Kidney epithelial cell (primary cell): Measurements from ENCODE around the gene NAV2. TPM values are rescaled to one million over a fixed set of nuclear protein-coding genes. Genes with fewer than 3 reads are reported as not detected.

Experiments used
- DNase-seq: peaks from one replicate; pipeline ENCODE4 v3.0.0-alpha.2; 2010; ENCODE audit warnings: low read depth
- H3K27me3 ChIP-seq: 2 replicates; pipeline ENCODE4 v1.6.0; 2011; ENCODE audit warnings: low read length; ENCODE audit not compliant: control insufficient read depth, insufficient read depth
- H3K36me3 ChIP-seq: 2 replicates; pipeline ENCODE4 v1.5.1; 2011; ENCODE audit warnings: low read length; ENCODE audit not compliant: control insufficient read depth, insufficient read depth
- H3K4me3 ChIP-seq: 2 replicates; pipeline ENCODE4 v1.5.1; 2011; ENCODE audit warnings: low read depth, mild to moderate bottlenecking, control low read depth, low read length
- total RNA-seq: library from RNA; depleted of rRNA; stranded (reverse); fragments of >200 nt; gene quantifications from 2 replicates; pipeline ENCODE4 v1.2.3, GENCODE V29; 2015
- TF ChIP-seq, protein P1 (sequence below): IDR thresholded peaks from 2 replicates; pipeline ENCODE4 v1.5.1; 2011; ENCODE audit warnings: mild to moderate bottlenecking, moderate library complexity, low read length, control low read depth, inconsistent platforms; ENCODE audit not compliant: insufficient read depth, poor library complexity, severe bottlenecking

Gene NAV2
- total RNA-seq, 1 donor from 2014 or later: 41.5 TPM

DNA sequence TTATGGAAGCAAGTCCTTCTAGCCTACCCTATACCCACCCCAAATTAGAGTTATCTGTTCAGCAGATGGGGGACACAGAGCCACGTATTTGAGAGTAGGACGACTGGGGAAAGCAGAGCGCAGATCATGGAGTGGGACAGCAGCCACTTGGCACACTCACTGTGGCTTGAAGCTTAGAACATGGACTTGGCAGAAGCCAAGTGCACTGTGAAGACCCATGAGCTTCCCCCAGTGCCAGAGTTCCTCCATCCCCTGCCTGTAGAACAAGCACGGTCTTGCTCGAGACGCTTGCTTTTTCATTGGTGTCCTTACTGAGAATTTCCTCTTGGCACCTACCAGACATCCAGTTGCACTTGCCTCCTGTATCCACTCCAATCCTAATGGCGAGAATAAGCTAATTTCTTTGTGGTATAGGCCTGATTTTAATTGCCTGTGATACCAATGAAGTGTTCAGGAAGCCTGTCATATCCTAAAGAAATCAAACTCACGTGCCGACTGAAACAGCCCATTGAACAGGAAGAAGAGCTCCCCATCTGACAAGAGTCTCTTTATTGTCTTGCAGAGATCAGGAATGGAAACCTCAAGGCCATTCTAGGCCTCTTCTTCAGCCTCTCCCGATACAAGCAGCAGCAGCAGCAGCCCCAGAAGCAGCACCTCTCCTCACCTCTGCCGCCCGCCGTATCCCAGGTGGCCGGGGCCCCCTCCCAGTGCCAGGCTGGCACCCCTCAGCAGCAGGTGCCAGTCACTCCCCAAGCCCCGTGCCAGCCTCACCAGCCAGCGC, 166.9 kb downstream of the NAV2 start:
- DNase-seq: no peak
- H3K27me3 ChIP-seq: no peaks in the 10 kb centered on the region
- no peak overlapping the region for H3K4me3 ChIP-seq
- TF ChIP-seq, protein P1, sequence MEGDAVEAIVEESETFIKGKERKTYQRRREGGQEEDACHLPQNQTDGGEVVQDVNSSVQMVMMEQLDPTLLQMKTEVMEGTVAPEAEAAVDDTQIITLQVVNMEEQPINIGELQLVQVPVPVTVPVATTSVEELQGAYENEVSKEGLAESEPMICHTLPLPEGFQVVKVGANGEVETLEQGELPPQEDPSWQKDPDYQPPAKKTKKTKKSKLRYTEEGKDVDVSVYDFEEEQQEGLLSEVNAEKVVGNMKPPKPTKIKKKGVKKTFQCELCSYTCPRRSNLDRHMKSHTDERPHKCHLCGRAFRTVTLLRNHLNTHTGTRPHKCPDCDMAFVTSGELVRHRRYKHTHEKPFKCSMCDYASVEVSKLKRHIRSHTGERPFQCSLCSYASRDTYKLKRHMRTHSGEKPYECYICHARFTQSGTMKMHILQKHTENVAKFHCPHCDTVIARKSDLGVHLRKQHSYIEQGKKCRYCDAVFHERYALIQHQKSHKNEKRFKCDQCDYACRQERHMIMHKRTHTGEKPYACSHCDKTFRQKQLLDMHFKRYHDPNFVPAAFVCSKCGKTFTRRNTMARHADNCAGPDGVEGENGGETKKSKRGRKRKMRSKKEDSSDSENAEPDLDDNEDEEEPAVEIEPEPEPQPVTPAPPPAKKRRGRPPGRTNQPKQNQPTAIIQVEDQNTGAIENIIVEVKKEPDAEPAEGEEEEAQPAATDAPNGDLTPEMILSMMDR: no peak
- no peaks in the 10 kb centered on the region for H3K36me3 ChIP-seq

DNA sequence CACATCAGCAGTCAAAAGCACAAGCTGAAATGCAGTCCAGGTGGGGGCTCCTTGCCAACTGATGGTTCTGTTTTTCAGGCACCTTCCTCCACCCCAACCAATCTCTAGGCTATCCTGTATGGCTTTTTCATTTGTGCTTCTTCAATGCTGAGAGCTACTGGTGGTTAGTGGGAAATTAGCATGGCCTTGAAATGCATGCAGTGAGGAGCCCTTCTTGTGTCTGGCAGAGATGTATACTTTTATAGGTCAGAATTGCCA, 167.4 kb downstream of the NAV2 start:
- H3K27me3 ChIP-seq: no peaks in the 10 kb centered on the region
- H3K36me3 ChIP-seq: no peaks in the 10 kb centered on the region
- TF ChIP-seq, protein P1: no peak
- H3K4me3 ChIP-seq: no peak overlapping the region
- no peak for DNase-seq

DNA sequence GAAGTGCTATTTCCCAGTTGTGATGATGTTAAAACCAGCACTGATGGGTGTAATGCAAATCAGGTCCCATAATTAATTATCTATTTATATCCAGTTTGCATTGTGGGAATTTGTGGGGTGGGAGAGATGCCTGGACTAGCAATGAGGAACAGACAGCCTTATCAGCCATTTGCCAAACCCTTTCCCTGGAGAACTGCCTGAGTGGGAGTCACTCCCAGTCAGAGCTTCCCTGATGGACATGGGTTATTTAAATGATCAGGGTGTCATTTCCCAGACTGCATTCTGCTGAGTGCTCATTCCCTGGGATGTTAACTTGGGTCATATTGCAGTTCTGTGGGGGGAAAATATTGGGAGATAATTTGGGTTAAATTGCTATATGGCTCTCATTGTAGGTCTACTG, 168.5 kb downstream of the NAV2 start:
- H3K4me3 ChIP-seq: no peak overlapping the region
- TF ChIP-seq, protein P1: no peak
- DNase-seq: no peak
- no peaks in the 10 kb centered on the region for H3K27me3 ChIP-seq
- H3K36me3 ChIP-seq: no peaks in the 10 kb centered on the region

DNA sequence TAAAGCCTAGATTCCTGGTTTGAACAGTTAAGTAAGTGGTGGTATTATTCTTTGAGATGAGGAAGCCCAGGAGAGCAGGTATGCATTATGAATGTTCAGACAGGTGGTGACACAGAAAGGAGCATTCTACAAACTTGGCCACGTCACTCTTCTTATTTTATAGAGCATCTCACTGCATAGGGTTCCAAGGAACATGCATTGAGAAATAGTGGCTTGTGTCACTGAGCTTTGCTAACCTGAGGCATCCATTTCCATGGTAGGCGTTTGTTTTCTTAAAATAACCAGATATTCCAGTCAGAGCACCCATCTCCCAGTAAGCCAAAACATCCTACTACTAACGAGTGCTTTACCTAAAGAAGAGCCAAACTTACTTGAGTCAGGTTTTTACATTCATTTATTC, 169.7 kb downstream of the NAV2 start:
- TF ChIP-seq, protein P1: no peak
- Histone ChIP-seq H3K27me3 (no peaks in the 10 kb centered on the region), H3K36me3 (no peaks in the 10 kb centered on the region), H3K4me3 (no peak overlapping the region)
- DNase-seq: no peak

DNA sequence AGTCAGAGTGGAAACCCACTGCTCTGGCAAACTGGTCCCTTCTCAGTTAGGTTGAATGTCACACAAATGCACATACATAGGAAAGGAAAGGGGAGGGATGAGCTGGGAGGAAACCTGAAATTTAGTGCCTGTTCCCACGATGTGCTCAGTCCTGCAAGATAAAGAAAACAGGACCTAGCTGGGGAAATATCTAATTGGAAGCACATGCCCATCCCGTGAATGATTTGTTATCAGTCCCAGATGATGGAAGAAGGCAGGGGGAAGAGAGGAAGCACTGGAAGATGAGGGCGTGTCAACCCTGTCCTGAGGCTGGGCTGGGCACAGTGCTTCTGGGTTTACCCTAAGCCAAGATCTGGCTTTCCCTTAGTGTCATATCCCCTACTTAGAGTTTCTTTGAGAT, 173.9 kb downstream of the NAV2 start:
- TF ChIP-seq, protein P1: no peak
- Histone ChIP-seq H3K36me3 (peaks cover 1% of the 10 kb centered on the region), H3K27me3 (no peaks in the 10 kb centered on the region), H3K4me3 (no peak overlapping the region)
- DNase-seq: no peak

DNA sequence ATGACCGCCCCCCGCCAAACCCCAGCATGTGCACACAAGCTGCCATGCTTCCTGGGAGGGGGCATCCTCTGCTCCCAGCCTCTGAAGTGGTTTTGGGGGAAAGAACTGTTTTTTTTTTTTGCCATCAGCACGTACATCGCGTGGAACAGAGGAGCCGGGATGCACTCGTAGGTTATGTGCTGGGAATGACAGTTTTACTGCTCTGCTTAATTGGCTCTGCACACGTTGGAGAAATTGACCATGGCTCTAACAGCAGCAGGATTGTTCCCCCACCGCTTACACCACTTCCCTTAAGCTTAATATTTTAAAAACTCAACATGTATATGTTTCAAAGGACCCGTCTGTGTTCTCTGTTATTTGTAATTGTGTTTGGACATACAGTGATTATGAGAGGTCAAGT, 175.2 kb downstream of the NAV2 start:
- TF ChIP-seq, protein P1: no peak
- no peak for DNase-seq
- Histone ChIP-seq H3K4me3 (no peak overlapping the region), H3K27me3 (no peaks in the 10 kb centered on the region), H3K36me3 (peaks cover 1% of the 10 kb centered on the region)
